Measurements from ENCODE around the gene PARN. TPM values are rescaled to one million over a fixed set of nuclear protein-coding genes. Genes with fewer than 3 reads are reported as not detected.
A peak's percentile ranks its signal among the peaks of the same experiment; 100 is the strongest.
"Not testable (repeated sequence)": the region's sequence is repeated elsewhere in the genome, so short reads cannot be mapped to it uniquely, and the experiment has no call there.

The PARN gene
- polyA plus RNA-seq, 4 donors, result 32.4 to 44.7 (median 40.1) TPM

- no peak for DNase-seq (ENCODE audit: low read depth in 4 of 4, low spot score in 3 of 4)
Observed at GRCh38 chr16:14635395-14636165, 5.5 kb upstream of the PARN start.

GRCh38 chr16:14634389-14634725, 4.3 kb upstream of the PARN start:
- no peak for DNase-seq (ENCODE audit: low read depth in 4 of 4, low spot score in 3 of 4)

GRCh38 chr16:14632693-14633569, 2.9 kb upstream of the PARN start, which contains the start of gene BFAR:
Gene BFAR (plus strand): TSS chr16:14632951. CDS start chr16:14644347, 11,396 bp downstream.
- DNase-seq (ENCODE audit: low read depth in 4 of 4, low spot score in 3 of 4), result peak; percentile 93 to 96 (median 94)

GRCh38 chr16:14630620-14631330, 715 bp upstream of the PARN start:
- DNase-seq (ENCODE audit: low read depth in 4 of 4, low spot score in 3 of 4), result not testable (repeated sequence)

GRCh38 chr16:14629612-14629918, 495 bp downstream of the PARN start:
- peak in 1 of 4 donors; percentile 5 for DNase-seq (ENCODE audit: low read depth in 4 of 4, low spot score in 3 of 4)

GRCh38 chr16:14628806-14629611, 1.1 kb downstream of the PARN start:
- no peak for DNase-seq (ENCODE audit: low read depth in 4 of 4, low spot score in 3 of 4)

- no peak for DNase-seq (ENCODE audit: low read depth in 4 of 4, low spot score in 3 of 4)
Observed at GRCh38 chr16:14627078-14627477, 3.0 kb downstream of the PARN start.

- no peak for DNase-seq (ENCODE audit: low read depth in 4 of 4, low spot score in 3 of 4)
Observed at GRCh38 chr16:14618566-14618965, 11.5 kb downstream of the PARN start.

- DNase-seq (ENCODE audit: low read depth in 4 of 4, low spot score in 3 of 4), result no peak
Observed at GRCh38 chr16:14616280-14616679, 13.8 kb downstream of the PARN start.

GRCh38 chr16:14613991-14614390, 16.1 kb downstream of the PARN start:
- DNase-seq (ENCODE audit: low read depth in 4 of 4, low spot score in 3 of 4), result no peak

GRCh38 chr16:14611660-14612059, 18.4 kb downstream of the PARN start:
- DNase-seq (ENCODE audit: low read depth in 4 of 4, low spot score in 3 of 4), result no peak

- DNase-seq (ENCODE audit: low read depth in 4 of 4, low spot score in 3 of 4), result no peak
Observed at GRCh38 chr16:14609716-14610115, 20.3 kb downstream of the PARN start.

GRCh38 chr16:14608604-14609003, 21.5 kb downstream of the PARN start:
- no peak for DNase-seq (ENCODE audit: low read depth in 4 of 4, low spot score in 3 of 4)

- no peak for DNase-seq (ENCODE audit: low read depth in 4 of 4, low spot score in 3 of 4)
Observed at GRCh38 chr16:14608111-14608566, 21.9 kb downstream of the PARN start.

GRCh38 chr16:14606102-14606501, 24.0 kb downstream of the PARN start:
- no peak for DNase-seq (ENCODE audit: low read depth in 4 of 4, low spot score in 3 of 4)

- DNase-seq (ENCODE audit: low read depth in 4 of 4, low spot score in 3 of 4), result no peak
Observed at GRCh38 chr16:14602443-14602963, 27.6 kb downstream of the PARN start.

- DNase-seq (ENCODE audit: low read depth in 4 of 4, low spot score in 3 of 4), result peak in 1 of 4 donors; percentile 10
Observed at GRCh38 chr16:14600164-14600563, 29.9 kb downstream of the PARN start.

- no peak for DNase-seq (ENCODE audit: low read depth in 4 of 4, low spot score in 3 of 4)
Observed at GRCh38 chr16:14586637-14587305, 43.3 kb downstream of the PARN start.

GRCh38 chr16:14585287-14585686, 44.8 kb downstream of the PARN start:
- DNase-seq (ENCODE audit: low read depth in 4 of 4, low spot score in 3 of 4), result no peak

All from right renal pelvis (tissue), 4 donors.